HG03354 (cell line): ENCODE data around the gene TMEM225B.
"Not testable (repeated sequence)": the region's sequence is repeated elsewhere in the genome, so short reads cannot be mapped to it uniquely, and the experiment has no call there.

Source experiments
- ATAC-seq: cut with Tn5 transposase; IDR thresholded peaks from one replicate; pipeline ENCODE4 v1.9.1; 2021; ENCODE audit warnings: mild to moderate bottlenecking; ENCODE audit not compliant: unreplicated experiment, poor library complexity, severe bottlenecking

The TMEM225B gene

DNA sequence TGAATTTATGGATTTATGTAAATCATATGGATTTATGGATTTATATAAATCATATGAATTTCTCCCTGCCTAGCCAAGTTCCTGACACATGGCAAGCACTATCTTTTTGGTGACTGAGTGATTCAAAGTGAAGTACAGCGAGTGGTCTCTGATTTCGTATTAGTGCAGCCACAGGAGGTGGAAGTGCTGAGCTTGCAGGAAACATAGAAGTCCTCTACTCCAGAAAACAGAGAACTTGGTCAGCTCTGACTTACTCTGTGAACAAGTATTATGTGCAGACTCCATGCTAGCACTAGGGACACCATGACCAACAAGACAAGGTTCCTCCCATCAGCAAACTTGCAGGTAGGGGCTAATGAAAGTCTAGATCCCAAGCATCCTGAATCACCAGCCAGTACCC, 53.2 kb downstream of the TMEM225B start:
- ATAC-seq = no peak

DNA sequence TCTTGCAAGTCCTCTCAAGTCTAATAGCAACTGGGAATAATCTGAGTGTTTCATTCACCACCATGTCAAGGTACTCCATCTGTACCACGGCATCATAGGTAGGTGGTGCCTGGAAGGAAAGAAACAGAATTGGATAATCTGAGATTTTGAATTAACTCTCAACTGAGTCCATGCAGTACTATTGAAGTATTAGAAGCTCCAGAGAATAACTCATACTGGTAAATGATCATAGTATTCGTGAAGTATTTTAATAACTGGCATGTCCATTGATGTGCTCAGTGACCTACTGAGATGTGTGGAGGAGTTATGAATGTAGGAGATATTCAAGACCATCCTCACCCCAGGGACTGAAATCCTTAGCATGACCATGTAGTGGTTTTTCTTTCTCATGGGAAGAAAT, 54.6 kb downstream of the TMEM225B start:
- no peak for ATAC-seq

DNA sequence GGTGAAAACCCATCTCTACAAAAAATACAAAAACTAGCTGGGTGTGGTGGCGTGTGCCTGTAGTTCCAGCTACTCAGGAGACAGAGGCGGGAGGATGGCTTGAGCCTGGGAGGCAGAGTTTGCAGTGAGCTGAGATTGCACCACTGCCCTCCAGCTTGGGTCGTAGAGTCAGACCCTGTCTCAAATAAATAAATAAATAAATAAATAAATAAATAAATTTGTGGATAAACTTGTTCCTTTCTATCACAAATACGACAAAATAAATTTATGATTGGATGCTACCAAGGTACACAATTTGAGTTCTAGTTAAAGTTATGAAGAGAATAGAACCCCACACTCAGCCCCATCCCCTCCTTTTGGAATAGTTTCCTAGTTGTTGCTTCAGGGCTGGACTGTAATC, 55.2 kb downstream of the TMEM225B start:
- ATAC-seq = not testable (repeated sequence)

DNA sequence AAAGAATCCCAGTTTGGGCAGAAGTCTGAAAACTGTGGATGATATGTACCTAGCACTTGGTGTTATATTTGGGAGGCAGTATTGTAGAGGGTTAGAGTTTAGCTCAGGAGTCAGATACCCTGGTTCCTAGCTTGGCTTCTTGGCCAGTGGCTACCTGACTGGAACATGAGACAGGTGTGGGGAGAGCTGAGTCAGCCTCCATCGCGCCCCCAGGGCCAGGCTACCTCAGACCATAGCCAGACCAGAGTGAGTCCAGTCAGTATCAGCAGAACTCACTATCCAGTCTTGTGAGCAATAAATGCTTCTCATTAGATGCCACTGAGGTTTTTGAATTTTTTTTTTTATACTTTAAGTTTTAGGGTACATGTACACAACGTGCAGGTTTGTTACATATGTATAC, 55.7 kb downstream of the TMEM225B start:
- no peak for ATAC-seq

DNA sequence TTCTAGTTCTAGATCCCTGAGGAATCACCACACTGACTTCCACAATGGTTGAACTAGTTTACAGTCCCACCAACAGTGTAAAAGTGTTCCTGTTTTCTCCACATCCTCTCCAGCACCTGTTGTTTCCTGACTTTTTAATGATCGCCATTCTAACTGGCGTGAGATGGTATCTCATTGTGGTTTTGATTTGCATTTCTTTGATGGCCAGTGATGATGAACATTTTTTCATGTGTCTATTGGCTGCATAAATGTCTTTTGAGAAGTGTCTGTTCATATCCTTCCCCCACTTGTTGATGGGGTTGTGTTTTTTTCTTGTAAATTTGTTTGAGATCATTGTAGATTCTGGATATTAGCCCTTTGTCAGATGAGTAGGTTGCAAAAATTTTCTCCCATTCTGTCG, 56.6 kb downstream of the TMEM225B start:
- not testable (repeated sequence) for ATAC-seq

DNA sequence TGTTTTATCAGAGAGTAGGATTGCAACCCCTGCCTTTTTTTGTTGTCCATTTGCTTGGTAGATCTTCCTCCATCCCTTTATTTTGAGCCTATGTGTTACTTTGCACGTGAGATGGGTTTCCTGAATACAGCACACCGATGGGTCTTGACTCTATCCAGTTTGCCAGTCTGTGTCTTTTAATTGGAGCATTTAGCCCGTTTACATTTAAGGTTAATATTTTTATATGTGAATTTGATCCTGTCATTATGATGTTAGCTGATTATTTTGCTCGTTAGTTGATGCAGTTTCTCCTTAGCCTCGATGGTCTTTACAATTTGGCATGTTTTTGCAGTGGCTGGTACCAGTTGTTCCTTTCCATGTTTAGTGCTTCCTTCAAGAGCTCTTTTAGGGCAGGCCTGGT, 59.8 kb downstream of the TMEM225B start:
- not testable (repeated sequence) for ATAC-seq
